Measurements from ENCODE around the gene GRM2.

Gene GRM2

DNA sequence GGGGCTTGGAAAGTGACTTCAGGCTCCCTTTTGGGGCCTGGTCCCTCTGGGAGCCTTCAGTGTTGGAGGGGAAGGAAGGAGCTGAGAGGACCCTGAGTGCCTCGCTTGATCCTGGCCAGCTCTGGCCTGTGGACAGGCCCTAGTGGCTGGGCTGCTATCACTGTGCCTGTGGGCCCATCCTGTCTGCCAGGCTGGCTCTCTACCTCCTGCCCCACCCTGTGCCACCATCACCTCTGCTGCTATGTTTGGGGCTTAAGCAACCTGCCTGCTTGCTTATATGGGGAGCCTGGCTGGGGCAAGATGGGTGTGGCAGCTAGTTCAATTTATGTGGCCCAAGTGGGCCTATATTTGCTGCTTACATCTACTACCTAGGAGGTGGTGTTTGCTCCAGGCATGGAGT lies 28.7 kb upstream of the GRM2 start:
- H3K4me3 ChIP-seq, result no peak overlapping the region
- peaks cover 0 to 39% (median 6%) of the 10 kb centered on the region in 4 donors for H3K4me1 ChIP-seq
- peaks cover 0 to 77% (median 14%) of the 10 kb centered on the region in 3 donors for H3K36me3 ChIP-seq
- H3K27ac ChIP-seq, result no peak overlapping the region
- no peaks in the 10 kb centered on the region for H3K27me3 ChIP-seq
- intact Hi-C loops (cut with DNase I; ENCODE audit: low total_unique reads), result loop anchor here (10.0 kb wide), 1 partner anchor 283 kb away; the partner anchor contains the start of gene RBM15B
- no peaks in the 10 kb centered on the region for H3K9me3 ChIP-seq
- TF ChIP-seq, protein P1, sequence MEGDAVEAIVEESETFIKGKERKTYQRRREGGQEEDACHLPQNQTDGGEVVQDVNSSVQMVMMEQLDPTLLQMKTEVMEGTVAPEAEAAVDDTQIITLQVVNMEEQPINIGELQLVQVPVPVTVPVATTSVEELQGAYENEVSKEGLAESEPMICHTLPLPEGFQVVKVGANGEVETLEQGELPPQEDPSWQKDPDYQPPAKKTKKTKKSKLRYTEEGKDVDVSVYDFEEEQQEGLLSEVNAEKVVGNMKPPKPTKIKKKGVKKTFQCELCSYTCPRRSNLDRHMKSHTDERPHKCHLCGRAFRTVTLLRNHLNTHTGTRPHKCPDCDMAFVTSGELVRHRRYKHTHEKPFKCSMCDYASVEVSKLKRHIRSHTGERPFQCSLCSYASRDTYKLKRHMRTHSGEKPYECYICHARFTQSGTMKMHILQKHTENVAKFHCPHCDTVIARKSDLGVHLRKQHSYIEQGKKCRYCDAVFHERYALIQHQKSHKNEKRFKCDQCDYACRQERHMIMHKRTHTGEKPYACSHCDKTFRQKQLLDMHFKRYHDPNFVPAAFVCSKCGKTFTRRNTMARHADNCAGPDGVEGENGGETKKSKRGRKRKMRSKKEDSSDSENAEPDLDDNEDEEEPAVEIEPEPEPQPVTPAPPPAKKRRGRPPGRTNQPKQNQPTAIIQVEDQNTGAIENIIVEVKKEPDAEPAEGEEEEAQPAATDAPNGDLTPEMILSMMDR (IDR thresholded peaks at IDR 0.05), result no peak
- no peak for DNase-seq

DNA sequence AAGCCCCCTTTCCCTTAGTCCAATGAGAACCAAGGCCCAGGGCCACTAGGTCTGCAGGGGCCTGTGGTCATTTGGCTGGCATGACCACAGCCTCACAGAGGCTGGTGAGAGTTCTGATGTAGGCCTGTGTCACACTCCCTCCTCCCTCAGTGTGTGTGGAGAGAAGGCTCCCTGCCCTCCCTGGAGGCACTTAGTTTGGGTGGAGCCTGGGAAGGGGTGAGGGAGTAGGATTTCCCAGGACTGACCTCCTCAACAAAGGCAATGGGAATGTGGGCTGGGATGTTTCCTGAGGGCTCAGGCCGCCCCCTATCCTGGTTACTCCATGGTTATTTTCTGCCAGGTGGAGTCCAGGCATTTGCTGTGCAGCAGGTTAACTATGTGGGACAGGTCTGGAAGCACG lies 28.2 kb upstream of the GRM2 start:
- TF ChIP-seq, protein P1 (IDR thresholded peaks at IDR 0.05), result no peak
- Histone ChIP-seq H3K36me3 (peaks cover 0 to 81% (median 15%) of the 10 kb centered on the region in 3 donors), H3K4me3 (no peak overlapping the region), H3K27me3 (no peaks in the 10 kb centered on the region), H3K27ac (no peak overlapping the region), H3K4me1 (peaks cover 0 to 34% (median 4%) of the 10 kb centered on the region in 4 donors), H3K9me3 (no peaks in the 10 kb centered on the region)
- no peak for DNase-seq
- intact Hi-C loops (cut with DNase I; ENCODE audit: low total_unique reads), result loop anchor here (10.0 kb wide), 1 partner anchor 284 kb away; the partner anchor contains the start of gene RBM15B

DNA sequence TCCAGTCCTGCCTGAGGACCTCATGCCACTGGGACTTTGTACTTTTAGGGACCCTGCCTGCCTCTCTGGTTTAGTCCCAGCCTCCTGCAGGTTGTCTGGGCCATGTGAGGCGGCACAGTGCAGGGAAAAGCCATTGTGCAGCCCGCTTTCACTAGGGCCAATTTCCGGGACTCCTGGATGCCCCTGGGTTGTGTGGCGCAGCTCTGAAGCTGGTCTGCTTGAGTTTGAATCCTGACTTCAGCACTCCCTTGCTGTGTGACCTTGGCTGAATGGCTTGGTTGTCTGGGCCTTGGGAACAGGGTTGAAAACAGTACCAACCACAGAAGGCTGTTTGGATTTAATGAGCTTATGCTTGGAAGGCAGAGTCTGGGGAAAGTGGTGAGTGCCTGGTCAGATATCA lies 27.6 kb upstream of the GRM2 start:
- Histone ChIP-seq H3K27ac (no peak overlapping the region), H3K36me3 (peaks cover under 1 to 85% (median 22%) of the 10 kb centered on the region in 3 donors), H3K4me1 (peaks cover 0 to 27% (median 3%) of the 10 kb centered on the region in 4 donors), H3K27me3 (no peaks in the 10 kb centered on the region), H3K9me3 (no peaks in the 10 kb centered on the region), H3K4me3 (no peak overlapping the region)
- no peak for DNase-seq
- intact Hi-C loops (cut with DNase I; ENCODE audit: low total_unique reads), result loop anchor here (10.0 kb wide), 1 partner anchor 285 kb away; the partner anchor contains the start of gene RBM15B
- TF ChIP-seq, protein P1 (IDR thresholded peaks at IDR 0.05), result no peak

DNA sequence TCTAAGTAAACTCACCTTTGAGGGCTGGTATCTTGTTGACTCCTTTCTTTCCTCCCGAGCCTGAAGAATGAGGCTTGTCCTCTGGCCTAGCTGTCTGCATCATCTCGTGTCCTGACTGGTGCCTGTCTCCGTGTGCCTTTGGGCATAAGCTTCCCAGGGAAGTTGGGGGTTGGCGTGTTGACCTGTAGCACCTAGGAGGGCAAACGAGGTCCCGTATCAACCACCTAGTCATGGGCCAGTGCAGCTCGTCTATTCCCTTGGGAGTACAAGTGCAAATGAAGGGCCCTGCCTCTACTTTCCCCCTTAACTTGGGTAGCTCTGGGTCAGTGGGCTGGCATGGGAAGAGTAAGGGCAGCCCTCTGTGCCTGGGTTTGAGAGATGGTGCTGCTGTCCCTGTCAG lies 27.1 kb upstream of the GRM2 start:
- Histone ChIP-seq H3K27me3 (no peaks in the 10 kb centered on the region), H3K4me1 (peaks cover 0 to 25% (median 3%) of the 10 kb centered on the region in 4 donors), H3K9me3 (no peaks in the 10 kb centered on the region), H3K4me3 (no peak overlapping the region), H3K27ac (no peak overlapping the region), H3K36me3 (peaks cover 5 to 85% (median 26%) of the 10 kb centered on the region in 3 donors)
- TF ChIP-seq, protein P1 (IDR thresholded peaks at IDR 0.05), result no peak
- intact Hi-C loops (cut with DNase I; ENCODE audit: low total_unique reads), result loop anchor here (10.0 kb wide), 1 partner anchor 285 kb away; the partner anchor contains the start of gene RBM15B
- DNase-seq, result no peak

DNA sequence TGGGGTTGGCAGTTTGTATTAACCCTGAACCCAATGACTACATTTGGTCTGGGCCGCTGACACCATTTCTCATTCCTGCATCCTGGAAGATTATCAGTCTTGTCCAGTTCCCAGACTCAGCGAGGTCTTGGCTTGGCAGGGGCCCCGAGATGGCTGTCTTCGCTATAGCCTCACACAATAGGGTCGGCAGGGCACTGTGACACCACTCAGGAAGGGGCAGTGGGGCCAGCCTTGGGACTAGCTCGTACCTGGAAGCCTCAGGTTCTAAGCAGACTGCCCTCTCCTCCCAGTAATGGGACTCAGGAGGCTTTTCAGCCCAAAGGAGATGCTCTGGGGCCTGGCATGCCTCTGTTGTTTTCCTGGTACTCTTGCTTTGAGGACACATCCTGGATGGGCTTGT lies 26.7 kb upstream of the GRM2 start:
- Histone ChIP-seq H3K9me3 (no peaks in the 10 kb centered on the region), H3K4me3 (no peak overlapping the region), H3K36me3 (peaks cover 9 to 85% (median 30%) of the 10 kb centered on the region in 3 donors), H3K27me3 (no peaks in the 10 kb centered on the region), H3K4me1 (peaks cover 0 to 20% (median 3%) of the 10 kb centered on the region in 4 donors), H3K27ac (no peak overlapping the region)
- TF ChIP-seq, protein P1 (IDR thresholded peaks at IDR 0.05), result no peak
- intact Hi-C loops (cut with DNase I; ENCODE audit: low total_unique reads), result no loop called here
- no peak for DNase-seq
